Brain microvascular endothelial cell (primary cell): ENCODE data around the gene TPRN.
"Not testable (repeated sequence)": the region's sequence is repeated elsewhere in the genome, so short reads cannot be mapped to it uniquely, and the experiment has no call there.

Source experiments
- DNase-seq: peaks from one replicate; pipeline ENCODE4 v3.0.0-alpha.2; 2020
- H3K27ac ChIP-seq: fragments of 250-450 bp; sonication (Bioruptor Pico); 2 replicates; pipeline ENCODE4 v1.5.1; 2020; ENCODE audit warnings: mild to moderate bottlenecking, moderate library complexity
- H3K27me3 ChIP-seq: fragments of 250-450 bp; sonication (Bioruptor Pico); replicated peaks from 2 replicates; pipeline ENCODE4 v1.5.1; 2020; ENCODE audit warnings: mild to moderate bottlenecking
- H3K36me3 ChIP-seq: fragments of 250-450 bp; sonication (Bioruptor Pico); replicated peaks from 2 replicates; pipeline ENCODE4 v1.5.1; 2020; ENCODE audit warnings: mild to moderate bottlenecking
- H3K4me3 ChIP-seq: 2 replicates; pipeline ENCODE4 v1.5.1; 2011; ENCODE audit warnings: low read depth, mild to moderate bottlenecking, control low read depth, low read length, moderate library complexity
- CTCF ChIP-seq: IDR thresholded peaks from 2 replicates; pipeline ENCODE4 v1.5.1; 2011; ENCODE audit warnings: low read depth, mild to moderate bottlenecking, moderate library complexity, low read length, control low read depth, inconsistent platforms; ENCODE audit errors: missing control alignments
- in situ Hi-C: cut with HindIII; loops from 2 replicates; pipeline ENCODE4 v1.10.0; 2017; ENCODE audit warnings: low sequenced_read_pairs, low pct_ligation_motif_present

TPRN gene

GRCh38 chr9:137244486-137245449 lies 44.2 kb upstream of the TPRN start:
- no peaks in the 10 kb centered on the region for H3K27me3 ChIP-seq
- peak; percentile 9 for TF ChIP-seq CTCF
- no peak overlapping the region for H3K4me3 ChIP-seq
- no peak for DNase-seq
- in situ Hi-C loops, result no loop called here
- H3K36me3 ChIP-seq, result peaks cover 25% of the 10 kb centered on the region
- H3K27ac ChIP-seq, result no peak overlapping the region

GRCh38 chr9:137243626-137244485 lies 43.3 kb upstream of the TPRN start:
- no peak for DNase-seq
- in situ Hi-C loops, result no loop called here
- no peaks in the 10 kb centered on the region for H3K27me3 ChIP-seq

GRCh38 chr9:137243266-137243625 lies 42.7 kb upstream of the TPRN start:
- H3K27ac ChIP-seq, in situ Hi-C loops, H3K4me3 ChIP-seq, H3K27me3 ChIP-seq, DNase-seq: not testable (repeated sequence)
- peaks cover 25% of the 10 kb centered on the region for H3K36me3 ChIP-seq

More at GRCh38 chr9:137243626-137244485, 43.3 kb upstream of the TPRN start:
- no peak for TF ChIP-seq CTCF
- H3K27ac ChIP-seq, result no peak overlapping the region
- H3K4me3 ChIP-seq, result no peak overlapping the region
- H3K36me3 ChIP-seq, result peaks cover 25% of the 10 kb centered on the region

GRCh38 chr9:137242269-137243203 lies 42.0 kb upstream of the TPRN start:
- in situ Hi-C loops, result no loop called here
- DNase-seq, result no peak
- no peaks in the 10 kb centered on the region for H3K27me3 ChIP-seq
- TF ChIP-seq CTCF, result no peak
- peak overlapping the region; percentile 55 for H3K27ac ChIP-seq
- peaks cover 25% of the 10 kb centered on the region for H3K36me3 ChIP-seq
- peak overlapping the region; percentile 86 for H3K4me3 ChIP-seq

- no peaks in the 10 kb centered on the region for H3K27me3 ChIP-seq
- no peak for TF ChIP-seq CTCF
- no peak for DNase-seq
- in situ Hi-C loops, result no loop called here
- H3K27ac ChIP-seq, result peak overlapping the region; percentile 75
- H3K36me3 ChIP-seq, result peaks cover 25% of the 10 kb centered on the region
- peak overlapping the region; percentile 86 for H3K4me3 ChIP-seq
Observed at GRCh38 chr9:137241490-137242268, 41.1 kb upstream of the TPRN start.
